GM12874 (cell line): ENCODE results near the gene FBXW5.

Experiments
- CTCF ChIP-seq: IDR thresholded peaks from 2 replicates; pipeline ENCODE4 v1.5.1; 2011; ENCODE audit warnings: low read depth, mild to moderate bottlenecking, control low read depth, low read length, moderate library complexity; ENCODE audit not compliant: insufficient read depth

Gene FBXW5

GRCh38 chr9:136900988-136901515 is 43.5 kb downstream of the FBXW5 start:
- TF ChIP-seq CTCF: no peak

- no peak for TF ChIP-seq CTCF
Measured at GRCh38 chr9:136900556-136900955, 44.0 kb downstream of the FBXW5 start.

- no peak for TF ChIP-seq CTCF
Measured at GRCh38 chr9:136899196-136899595, 45.3 kb downstream of the FBXW5 start.

GRCh38 chr9:136898483-136899100 is 45.9 kb downstream of the FBXW5 start:
- no peak for TF ChIP-seq CTCF

- no peak for TF ChIP-seq CTCF
Measured at GRCh38 chr9:136896027-136896426, 48.5 kb downstream of the FBXW5 start.

- TF ChIP-seq CTCF: no peak
Measured at GRCh38 chr9:136890661-136891060, 53.9 kb downstream of the FBXW5 start.
